ENCODE results near the gene ALLC. TPM values are rescaled to one million over a fixed set of nuclear protein-coding genes. Genes with fewer than 3 reads are reported as not detected.
"Not testable (repeated sequence)": the region's sequence is repeated elsewhere in the genome, so short reads cannot be mapped to it uniquely, and the experiment has no call there.

Gene ALLC
- total RNA-seq, 2 donors from 2014 or later = not detected

- Mint-ChIP-seq H3K27ac (no peak overlapping the region), H3K27me3 (peaks cover 13% of the 10 kb centered on the region), H3K4me3 (no peak overlapping the region), H3K4me1 (no peaks in the 10 kb centered on the region), H3K9me3 (no peaks in the 10 kb centered on the region), H3K36me3 (ENCODE audit: low read depth) (no peaks in the 10 kb centered on the region)
- ATAC-seq (replicated peaks) = no peak
Measured at GRCh38 chr2:3633089-3633981, 24.7 kb upstream of the ALLC start.

GRCh38 chr2:3633982-3634595 is 23.9 kb upstream of the ALLC start:
- H3K9me3 Mint-ChIP-seq = no peaks in the 10 kb centered on the region
- peaks cover 8% of the 10 kb centered on the region for H3K27me3 Mint-ChIP-seq
- no peak for ATAC-seq (replicated peaks)
- H3K27ac Mint-ChIP-seq = no peak overlapping the region
- no peaks in the 10 kb centered on the region for H3K4me1 Mint-ChIP-seq
- H3K36me3 Mint-ChIP-seq (ENCODE audit: low read depth) = no peaks in the 10 kb centered on the region
- H3K4me3 Mint-ChIP-seq = no peak overlapping the region

GRCh38 chr2:3634596-3635121 is 23.3 kb upstream of the ALLC start:
- no peak overlapping the region for H3K4me3 Mint-ChIP-seq
- peaks cover 5% of the 10 kb centered on the region for H3K27me3 Mint-ChIP-seq
- ATAC-seq (replicated peaks) = no peak
- H3K9me3 Mint-ChIP-seq = no peaks in the 10 kb centered on the region
- H3K27ac Mint-ChIP-seq = no peak overlapping the region
- no peaks in the 10 kb centered on the region for H3K4me1 Mint-ChIP-seq
- no peaks in the 10 kb centered on the region for H3K36me3 Mint-ChIP-seq (ENCODE audit: low read depth)

DNA sequence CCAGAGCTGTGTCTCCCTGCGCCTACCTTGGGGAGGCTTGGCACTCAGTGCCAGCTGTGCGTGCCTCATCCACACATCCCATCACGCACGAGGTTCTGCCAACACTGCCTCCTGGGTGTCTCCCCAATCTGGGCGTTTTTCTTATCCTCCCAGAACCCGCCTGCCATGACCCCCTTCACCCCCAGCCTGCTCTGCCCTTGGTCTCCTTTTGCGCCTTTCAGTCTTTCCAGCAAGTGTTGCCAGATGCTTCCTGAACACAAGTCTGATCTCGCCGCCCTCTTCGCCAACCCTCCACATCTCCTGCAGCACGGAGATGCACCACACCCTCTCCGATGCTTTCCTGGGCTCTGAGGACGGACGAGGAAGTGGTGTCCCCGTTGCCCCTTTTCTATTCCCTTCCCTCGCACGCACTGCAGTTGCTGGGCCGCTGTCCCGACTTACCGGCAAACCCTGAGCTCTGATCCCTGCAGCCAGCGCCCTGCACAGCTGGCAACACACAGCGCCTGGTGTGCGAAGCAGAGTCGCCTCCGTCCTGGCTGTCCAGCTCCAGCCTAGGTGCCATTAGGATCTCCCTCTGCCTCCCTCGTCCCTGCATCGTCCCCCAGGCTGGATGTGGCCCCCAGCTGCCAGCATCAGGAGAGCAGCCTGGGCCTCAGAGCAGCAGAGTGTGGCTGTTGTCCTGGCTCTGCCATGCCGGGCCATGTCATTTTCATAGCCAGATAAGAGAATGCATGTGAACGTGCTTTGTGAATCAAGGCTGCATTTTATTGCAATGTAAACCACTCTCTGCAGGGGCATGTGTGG is 22.6 kb upstream of the ALLC start:
- Mint-ChIP-seq H3K9me3 (no peaks in the 10 kb centered on the region), H3K4me1 (no peaks in the 10 kb centered on the region), H3K4me3 (no peak overlapping the region), H3K27me3 (peaks cover 5% of the 10 kb centered on the region), H3K36me3 (ENCODE audit: low read depth) (no peaks in the 10 kb centered on the region), H3K27ac (no peak overlapping the region)
- ATAC-seq (replicated peaks) = no peak

DNA sequence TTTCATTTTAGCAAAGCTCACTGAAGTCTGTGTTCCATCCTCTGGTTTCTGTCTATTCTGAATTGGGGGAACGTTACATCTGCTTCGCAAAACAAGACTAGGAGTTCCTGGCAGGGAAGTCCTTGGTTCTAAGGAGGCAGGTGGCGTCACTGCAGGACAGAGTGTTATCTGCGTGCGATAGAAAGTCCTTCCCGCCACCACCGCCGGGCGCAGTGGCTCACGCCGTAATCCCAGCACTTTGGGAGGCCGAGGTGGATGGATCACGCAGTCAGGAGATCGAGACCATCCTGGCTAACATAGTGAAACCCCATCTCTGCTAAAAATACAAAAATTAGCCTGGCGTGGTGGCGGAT is 22.0 kb upstream of the ALLC start:
- not testable (repeated sequence) for H3K27me3 Mint-ChIP-seq; H3K36me3 Mint-ChIP-seq (ENCODE audit: low read depth); H3K4me1 Mint-ChIP-seq; H3K4me3 Mint-ChIP-seq; H3K27ac Mint-ChIP-seq; H3K9me3 Mint-ChIP-seq; ATAC-seq (replicated peaks)

DNA sequence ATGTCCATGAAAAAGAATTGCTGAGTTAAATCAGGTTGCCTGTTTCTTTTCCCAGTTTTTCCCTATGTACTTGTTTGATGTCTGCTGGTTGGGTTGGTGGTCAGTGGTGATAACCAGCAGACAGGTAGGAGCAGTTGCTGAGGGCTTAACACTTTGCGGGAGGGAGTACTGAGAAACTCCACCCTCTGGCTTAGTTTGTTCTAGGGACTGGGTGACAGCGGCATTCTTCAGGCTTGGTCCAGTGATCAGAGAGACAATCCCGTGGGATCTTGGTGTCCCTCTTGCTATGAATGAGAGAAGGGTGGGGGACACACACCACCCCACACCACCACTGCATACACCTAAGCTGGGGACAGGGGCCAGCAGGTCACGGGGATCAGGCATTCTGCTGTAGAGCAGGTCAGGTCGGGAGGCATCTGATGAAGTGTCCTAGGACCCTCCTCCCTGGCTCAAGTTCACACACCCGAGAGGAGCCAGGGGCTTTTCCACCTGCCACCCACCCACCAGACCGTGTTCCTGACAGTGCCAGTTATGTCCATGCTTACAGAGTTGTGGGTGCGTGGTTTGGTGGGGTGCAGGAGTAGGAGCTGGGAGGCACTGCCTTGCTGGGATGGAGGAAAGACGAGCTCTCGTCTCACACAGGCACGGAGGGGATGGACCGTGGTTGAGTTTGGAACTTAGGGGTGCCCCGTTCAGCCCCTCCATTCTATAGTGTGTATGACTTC is 21.3 kb upstream of the ALLC start:
- peaks cover 5% of the 10 kb centered on the region for H3K27me3 Mint-ChIP-seq
- H3K9me3 Mint-ChIP-seq = no peaks in the 10 kb centered on the region
- H3K27ac Mint-ChIP-seq = no peak overlapping the region
- no peaks in the 10 kb centered on the region for H3K4me1 Mint-ChIP-seq
- no peak for ATAC-seq (replicated peaks)
- no peak overlapping the region for H3K4me3 Mint-ChIP-seq
- H3K36me3 Mint-ChIP-seq (ENCODE audit: low read depth) = no peaks in the 10 kb centered on the region

- no peak overlapping the region for H3K4me3 Mint-ChIP-seq
- ATAC-seq (replicated peaks) = no peak
- peaks cover 5% of the 10 kb centered on the region for H3K27me3 Mint-ChIP-seq
- no peaks in the 10 kb centered on the region for H3K9me3 Mint-ChIP-seq
- no peak overlapping the region for H3K27ac Mint-ChIP-seq
- H3K36me3 Mint-ChIP-seq (ENCODE audit: low read depth) = no peaks in the 10 kb centered on the region
- H3K4me1 Mint-ChIP-seq = no peaks in the 10 kb centered on the region
Measured at GRCh38 chr2:3637311-3637675, 20.7 kb upstream of the ALLC start.

DNA sequence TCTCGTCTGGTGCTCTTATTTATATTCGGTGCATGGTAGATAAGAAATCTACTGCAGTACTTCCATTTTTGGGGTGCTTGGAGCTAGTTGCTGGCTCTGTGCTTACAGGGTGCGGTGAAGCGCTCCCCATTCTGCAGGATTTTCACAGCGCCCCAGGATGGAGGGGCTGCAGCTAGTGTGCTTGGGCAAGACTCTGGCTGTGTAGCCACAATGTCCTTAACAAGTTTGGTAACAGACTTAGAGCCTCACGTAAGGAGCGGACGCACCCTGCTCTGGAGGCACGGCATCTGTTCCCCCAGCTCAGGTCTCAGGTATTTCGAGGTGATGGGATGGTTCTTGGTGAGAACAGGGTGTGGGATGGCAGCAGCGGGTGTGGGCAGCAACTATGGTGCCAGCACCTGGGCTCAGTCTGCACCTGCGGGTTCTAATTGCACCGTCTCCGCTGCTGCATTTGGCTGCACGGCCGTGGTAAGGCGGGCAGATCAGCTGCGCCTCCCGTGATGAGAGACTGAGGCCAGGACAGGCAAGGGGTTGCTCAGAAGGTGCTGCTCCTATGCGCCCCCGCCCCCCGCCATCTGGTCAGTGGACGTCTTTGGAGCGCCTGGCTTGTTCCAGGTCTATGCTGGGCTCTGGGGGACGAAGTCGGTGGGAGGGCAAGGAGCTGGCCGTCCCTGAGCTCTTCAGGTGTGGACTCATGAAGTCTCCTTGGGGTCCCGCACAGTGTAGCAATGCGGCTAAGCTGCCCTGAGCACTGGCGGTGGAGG is 20.1 kb upstream of the ALLC start:
- Mint-ChIP-seq H3K27ac (no peak overlapping the region), H3K4me1 (no peaks in the 10 kb centered on the region)

DNA sequence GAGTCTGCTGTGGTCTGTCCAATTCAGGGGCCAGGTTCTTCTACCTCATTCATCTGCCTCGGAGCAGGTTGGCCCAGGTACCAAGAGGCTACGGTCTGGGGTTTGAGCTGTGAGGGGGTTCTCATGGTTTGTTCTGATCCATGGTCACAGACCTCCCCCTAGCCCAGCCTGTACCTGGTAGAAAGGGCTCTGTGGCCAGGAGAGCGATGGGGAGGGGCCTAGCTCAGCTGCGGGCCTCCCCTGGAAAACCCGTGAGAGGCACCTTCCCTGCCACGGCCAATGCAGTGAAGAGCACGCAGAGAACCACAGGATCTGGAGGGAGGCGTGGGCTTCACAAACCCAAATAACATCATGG is 19.6 kb upstream of the ALLC start:
- peaks cover 5% of the 10 kb centered on the region for H3K27me3 Mint-ChIP-seq
- H3K9me3 Mint-ChIP-seq = no peaks in the 10 kb centered on the region
- no peak overlapping the region for H3K4me3 Mint-ChIP-seq
- H3K4me1 Mint-ChIP-seq = no peaks in the 10 kb centered on the region
- no peak overlapping the region for H3K27ac Mint-ChIP-seq
- no peak for ATAC-seq (replicated peaks)
- no peaks in the 10 kb centered on the region for H3K36me3 Mint-ChIP-seq (ENCODE audit: low read depth)

More for the DNA sequence above, 20.1 kb upstream of the ALLC start:
- Mint-ChIP-seq H3K9me3 (no peaks in the 10 kb centered on the region), H3K27me3 (peaks cover 5% of the 10 kb centered on the region), H3K4me3 (no peak overlapping the region), H3K36me3 (ENCODE audit: low read depth) (no peaks in the 10 kb centered on the region)
- no peak for ATAC-seq (replicated peaks)

DNA sequence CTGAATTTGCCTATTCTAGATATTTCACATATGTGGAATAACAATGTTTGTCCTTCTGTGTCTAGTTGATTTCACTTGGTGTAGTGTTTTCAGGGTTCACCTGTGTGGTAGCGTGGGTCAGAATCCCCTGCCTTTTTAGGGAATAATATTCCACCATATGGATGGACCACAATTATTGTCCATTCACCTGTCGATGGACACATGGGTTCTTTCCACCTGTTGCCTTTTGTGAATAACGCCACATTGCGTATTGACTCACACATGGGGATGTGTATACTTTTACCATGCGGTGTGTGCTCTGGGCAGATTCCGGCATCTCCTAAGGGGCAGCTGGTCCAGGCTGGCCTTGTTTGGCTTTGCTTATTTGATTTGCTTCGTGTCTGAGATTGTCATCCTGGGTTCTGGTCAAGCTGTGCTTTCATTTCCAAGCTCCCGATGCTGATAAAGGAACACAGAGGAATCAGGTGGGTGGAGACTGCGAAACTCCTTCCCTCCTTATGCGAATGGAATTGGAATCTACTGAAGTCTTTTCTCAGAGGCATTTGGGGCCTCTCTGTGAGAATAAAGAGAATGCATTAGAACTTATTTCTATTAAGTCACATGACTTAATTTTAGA is 18.9 kb upstream of the ALLC start:
- Mint-ChIP-seq H3K27me3 (peaks cover 5% of the 10 kb centered on the region), H3K4me1 (no peaks in the 10 kb centered on the region), H3K36me3 (ENCODE audit: low read depth) (no peaks in the 10 kb centered on the region), H3K9me3 (no peaks in the 10 kb centered on the region), H3K4me3 (no peak overlapping the region), H3K27ac (no peak overlapping the region)
- ATAC-seq (replicated peaks) = no peak

- Mint-ChIP-seq H3K27ac (no peak overlapping the region), H3K4me1 (no peaks in the 10 kb centered on the region), H3K27me3 (peaks cover 5% of the 10 kb centered on the region), H3K4me3 (no peak overlapping the region), H3K9me3 (no peaks in the 10 kb centered on the region), H3K36me3 (ENCODE audit: low read depth) (no peaks in the 10 kb centered on the region)
- ATAC-seq (replicated peaks) = no peak
Measured at GRCh38 chr2:3639653-3640052, 18.3 kb upstream of the ALLC start.

- H3K27ac Mint-ChIP-seq = no peak overlapping the region
- no peaks in the 10 kb centered on the region for H3K9me3 Mint-ChIP-seq
- no peak overlapping the region for H3K4me3 Mint-ChIP-seq
- no peak for ATAC-seq (replicated peaks)
- no peaks in the 10 kb centered on the region for H3K36me3 Mint-ChIP-seq (ENCODE audit: low read depth)
- peaks cover 5% of the 10 kb centered on the region for H3K27me3 Mint-ChIP-seq
- no peaks in the 10 kb centered on the region for H3K4me1 Mint-ChIP-seq
Measured at GRCh38 chr2:3641181-3641580, 16.8 kb upstream of the ALLC start.

DNA sequence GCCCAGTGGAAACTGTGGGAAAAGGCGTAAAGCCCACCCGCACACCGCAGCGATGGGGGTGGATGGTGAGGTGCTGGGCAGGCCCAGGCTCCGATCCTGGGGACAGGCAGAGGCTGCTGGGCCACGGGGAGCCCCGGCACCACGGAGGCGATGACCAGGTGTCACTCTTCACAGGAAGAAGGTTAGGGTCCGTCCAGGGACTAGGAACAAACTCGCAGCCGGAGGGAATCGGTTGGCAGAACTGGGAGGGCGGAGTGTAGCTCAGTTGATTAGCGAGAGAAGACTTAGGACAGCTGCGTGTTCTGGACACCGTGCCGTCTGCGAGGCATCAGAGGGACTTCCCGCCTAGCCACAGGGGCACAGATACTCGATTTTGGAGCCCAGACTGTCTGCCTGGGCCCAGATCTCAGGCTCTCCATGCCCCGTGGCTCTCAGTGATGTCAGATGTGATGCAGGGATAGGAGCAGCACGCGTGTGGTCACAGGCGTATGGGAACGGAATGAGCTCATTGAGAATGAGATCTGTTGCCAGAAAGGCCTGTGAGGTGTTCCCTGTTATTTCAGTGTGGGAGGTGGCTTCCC is 16.1 kb upstream of the ALLC start:
- ATAC-seq (replicated peaks) = no peak
- Mint-ChIP-seq H3K4me3 (no peak overlapping the region), H3K4me1 (no peaks in the 10 kb centered on the region), H3K36me3 (ENCODE audit: low read depth) (no peaks in the 10 kb centered on the region), H3K9me3 (no peaks in the 10 kb centered on the region), H3K27me3 (peaks cover 5% of the 10 kb centered on the region), H3K27ac (no peak overlapping the region)
